Fibroblast of lung (primary cell): Measurements from ENCODE around the gene RALBP1. TPM values are rescaled to one million over a fixed set of nuclear protein-coding genes. Genes with fewer than 3 reads are reported as not detected.

ENCODE experiments used
- DNase-seq, 2 donors: peaks; one replicate each; pipeline versions ENCODE4 v3.0.0 to v3.0.0-alpha.2; 2010; ENCODE audit warnings: low read depth in 2 of 2
- H2AFZ ChIP-seq: 2 replicates; pipeline ENCODE4 v1.5.1; 2012; ENCODE audit warnings: low read length, control low read depth, inconsistent platforms
- H3K27ac ChIP-seq: 2 replicates; pipeline ENCODE4 v1.5.1; 2011; ENCODE audit warnings: low read length, control low read depth; ENCODE audit not compliant: insufficient read depth
- H3K27me3 ChIP-seq: 2 replicates; pipeline ENCODE4 v1.5.1; 2011; ENCODE audit warnings: mild to moderate bottlenecking, low read length; ENCODE audit not compliant: control insufficient read depth, insufficient read depth
- H3K36me3 ChIP-seq: 2 replicates; pipeline ENCODE4 v1.5.1; 2011; ENCODE audit warnings: low read length; ENCODE audit not compliant: control insufficient read depth, insufficient read depth
- H3K4me1 ChIP-seq: 2 replicates; pipeline ENCODE4 v1.5.1; 2011; ENCODE audit warnings: low read length; ENCODE audit not compliant: control insufficient read depth, insufficient read depth; ENCODE audit errors: extremely low read depth
- H3K4me2 ChIP-seq: 2 replicates; pipeline ENCODE4 v1.5.1; 2011; ENCODE audit warnings: low read length, control low read depth; ENCODE audit not compliant: insufficient read depth; ENCODE audit errors: extremely low read depth
- H3K4me3 ChIP-seq, 4 experiments: fragments of 200-600 bp in 1 of 4; sonication (generic) in 1 of 4; replicated peaks in 1 of 4; 2 replicates each; pipeline ENCODE4 v1.5.1; 2011 to 2016; ENCODE audit warnings: low read length in 4 of 4, low read depth in 3 of 4, mild to moderate bottlenecking in 3 of 4, control low read depth in 2 of 4, inconsistent platforms in 1 of 4, mixed read lengths in 1 of 4; ENCODE audit not compliant: insufficient read depth in 1 of 4; ENCODE audit errors: control extremely low read depth in 1 of 4
- H3K79me2 ChIP-seq: 2 replicates; pipeline ENCODE4 v1.5.1; 2012; ENCODE audit warnings: mild to moderate bottlenecking, low read length, inconsistent platforms; ENCODE audit not compliant: control insufficient read depth, insufficient read depth
- H3K9ac ChIP-seq: 2 replicates; pipeline ENCODE4 v1.5.1; 2011; ENCODE audit warnings: mild to moderate bottlenecking, low read length, control low read depth; ENCODE audit not compliant: insufficient read depth
- H3K9me3 ChIP-seq: 2 replicates; pipeline ENCODE4 v1.5.1; 2012; ENCODE audit warnings: low read depth, low read length; ENCODE audit not compliant: control insufficient read depth, insufficient read depth
- H4K20me1 ChIP-seq: 2 replicates; pipeline ENCODE4 v1.5.1; 2011; ENCODE audit warnings: low read length; ENCODE audit not compliant: control insufficient read depth, insufficient read depth; ENCODE audit errors: extremely low read depth
- EZH2 ChIP-seq: IDR thresholded peaks from 2 replicates; pipeline ENCODE4 v1.5.1; 2012; ENCODE audit warnings: low read length, control low read depth, mild to moderate bottlenecking; ENCODE audit errors: missing control alignments
- polyA plus RNA-seq, 2 donors: library from polyadenylated mRNA; depleted of rRNA in 1 of 2; stranded (reverse) in 1 of 2; unstranded in 1 of 2; fragments of >200 nt; gene quantifications; 2 replicates each; pipeline ENCODE4 v1.2.1, GENCODE V29; 2011 to 2012; ENCODE audit warnings: missing spikeins in 1 of 2
- total RNA-seq: library from RNA; depleted of rRNA; stranded (reverse); fragments of >200 nt; gene quantifications from 2 replicates; pipeline ENCODE4 v1.2.1, GENCODE V29; 2014
- TF ChIP-seq, protein P1 (sequence below), 2 donors: IDR thresholded peaks in 1 of 2; conservative IDR thresholded peaks in 1 of 2; 1 replicate in 1 of 2; 2 replicates in 1 of 2; pipeline ENCODE4 v1.5.1; 2011 to 2012; ENCODE audit warnings: low read length in 2 of 2, control low read depth in 1 of 2, inconsistent platforms in 1 of 2, low read depth in 1 of 2, mild to moderate bottlenecking in 1 of 2

The RALBP1 gene
- total and polyA plus RNA-seq, 2 donors (not counting 1 experiment from before 2014, with no cell fraction given) = 72.3 to 72.4 TPM

- H3K9ac ChIP-seq = no peak overlapping the region
- H3K4me1 ChIP-seq = no peaks in the 10 kb centered on the region
- peaks cover 5% of the 10 kb centered on the region for H3K36me3 ChIP-seq
- no peaks in the 10 kb centered on the region for H3K27me3 ChIP-seq
- no peak overlapping the region for H3K4me2 ChIP-seq
- H3K9me3 ChIP-seq = no peaks in the 10 kb centered on the region
- no peak overlapping the region for H2AFZ ChIP-seq
- TF ChIP-seq EZH2 = no peak
- TF ChIP-seq, protein P1, sequence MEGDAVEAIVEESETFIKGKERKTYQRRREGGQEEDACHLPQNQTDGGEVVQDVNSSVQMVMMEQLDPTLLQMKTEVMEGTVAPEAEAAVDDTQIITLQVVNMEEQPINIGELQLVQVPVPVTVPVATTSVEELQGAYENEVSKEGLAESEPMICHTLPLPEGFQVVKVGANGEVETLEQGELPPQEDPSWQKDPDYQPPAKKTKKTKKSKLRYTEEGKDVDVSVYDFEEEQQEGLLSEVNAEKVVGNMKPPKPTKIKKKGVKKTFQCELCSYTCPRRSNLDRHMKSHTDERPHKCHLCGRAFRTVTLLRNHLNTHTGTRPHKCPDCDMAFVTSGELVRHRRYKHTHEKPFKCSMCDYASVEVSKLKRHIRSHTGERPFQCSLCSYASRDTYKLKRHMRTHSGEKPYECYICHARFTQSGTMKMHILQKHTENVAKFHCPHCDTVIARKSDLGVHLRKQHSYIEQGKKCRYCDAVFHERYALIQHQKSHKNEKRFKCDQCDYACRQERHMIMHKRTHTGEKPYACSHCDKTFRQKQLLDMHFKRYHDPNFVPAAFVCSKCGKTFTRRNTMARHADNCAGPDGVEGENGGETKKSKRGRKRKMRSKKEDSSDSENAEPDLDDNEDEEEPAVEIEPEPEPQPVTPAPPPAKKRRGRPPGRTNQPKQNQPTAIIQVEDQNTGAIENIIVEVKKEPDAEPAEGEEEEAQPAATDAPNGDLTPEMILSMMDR (conservative IDR thresholded peaks at IDR 0.05 in 1 of 2, IDR thresholded peaks at IDR 0.05 in 1 of 2; ENCODE audit: low read depth in 1 of 2, low read length in 2 of 2) = no peak
- no peak overlapping the region for H3K27ac ChIP-seq
- peaks cover 13% of the 10 kb centered on the region for H3K79me2 ChIP-seq
- no peak overlapping the region for H3K4me3 ChIP-seq
- H4K20me1 ChIP-seq = no peaks in the 10 kb centered on the region
- DNase-seq = no peak
These were observed 106.4 kb downstream of the RALBP1 start for GRCh38 chr18:9581667-9582066.

GRCh38 chr18:9586814-9587213, 111.5 kb downstream of the RALBP1 start:
- DNase-seq = no peak
- H3K36me3 ChIP-seq = peaks cover 7% of the 10 kb centered on the region
- H3K4me2 ChIP-seq = no peak overlapping the region
- no peaks in the 10 kb centered on the region for H3K4me1 ChIP-seq
- peaks cover 17% of the 10 kb centered on the region for H3K79me2 ChIP-seq
- H2AFZ ChIP-seq = no peak overlapping the region
- TF ChIP-seq, protein P1 (conservative IDR thresholded peaks at IDR 0.05 in 1 of 2, IDR thresholded peaks at IDR 0.05 in 1 of 2; ENCODE audit: low read depth in 1 of 2, low read length in 2 of 2) = no peak
- no peak for TF ChIP-seq EZH2
- H3K27me3 ChIP-seq = no peaks in the 10 kb centered on the region
- H3K9me3 ChIP-seq = no peaks in the 10 kb centered on the region
- H3K9ac ChIP-seq = no peak overlapping the region
- no peak overlapping the region for H3K4me3 ChIP-seq
- no peaks in the 10 kb centered on the region for H4K20me1 ChIP-seq
- no peak overlapping the region for H3K27ac ChIP-seq

Other genes starting within 250 kb of the RALBP1 start
- 170 and 216 TPM in 2 replicates for gene TWSG1, start 140.7 kb upstream of the RALBP1 start, total RNA-seq
- gene TWSG1, start 140.7 kb upstream of the RALBP1 start, polyA plus RNA-seq = 171 and 188 TPM in 2 replicates
- gene PPP4R1, start 139.0 kb downstream of the RALBP1 start, total RNA-seq = 90.9 and 108 TPM in 2 replicates
- gene PPP4R1, start 139.0 kb downstream of the RALBP1 start, polyA plus RNA-seq = 83.5 and 92.6 TPM in 2 replicates
- 26.2 and 29.6 TPM in 2 replicates for gene RAB31, start 232.8 kb downstream of the RALBP1 start, total RNA-seq
- gene RAB31, start 232.8 kb downstream of the RALBP1 start, polyA plus RNA-seq = 27.4 and 47.1 TPM in 2 replicates